HuH-7 (cell line): ENCODE data around the gene DTNA.

Source experiments
- DNase-seq: peaks from one replicate; pipeline ENCODE4 v3.0.0; 2011; ENCODE audit warnings: low spot score

Gene DTNA

GRCh38 chr18:34807106-34807796 is 97.2 kb downstream of the DTNA start:
- DNase-seq, result no peak

- no peak for DNase-seq
Observed at GRCh38 chr18:34808389-34808788, 98.3 kb downstream of the DTNA start.

GRCh38 chr18:34809451-34810072 is 99.5 kb downstream of the DTNA start:
- DNase-seq, result peak; percentile 19

GRCh38 chr18:34816183-34816582 is 106.1 kb downstream of the DTNA start:
- no peak for DNase-seq

GRCh38 chr18:34817636-34818035 is 107.5 kb downstream of the DTNA start:
- no peak for DNase-seq

- DNase-seq, result no peak
Observed at GRCh38 chr18:34818064-34818463, 108.0 kb downstream of the DTNA start.

- no peak for DNase-seq
Observed at GRCh38 chr18:34820360-34821065, 110.4 kb downstream of the DTNA start.

- no peak for DNase-seq
Observed at GRCh38 chr18:34821669-34822210, 111.6 kb downstream of the DTNA start.

- no peak for DNase-seq
Observed at GRCh38 chr18:34828093-34828492, 118.0 kb downstream of the DTNA start.

GRCh38 chr18:34834897-34835296 is 124.8 kb downstream of the DTNA start:
- DNase-seq, result no peak

GRCh38 chr18:34835466-34835865 is 125.4 kb downstream of the DTNA start:
- no peak for DNase-seq

- DNase-seq, result no peak
Observed at GRCh38 chr18:34837769-34838272, 127.7 kb downstream of the DTNA start.

- DNase-seq, result no peak
Observed at GRCh38 chr18:34838669-34839068, 128.6 kb downstream of the DTNA start.

GRCh38 chr18:34840256-34840826 is 130.2 kb downstream of the DTNA start:
- no peak for DNase-seq

GRCh38 chr18:34841891-34842290 is 131.8 kb downstream of the DTNA start:
- DNase-seq, result no peak

GRCh38 chr18:34844072-34844471 is 134.0 kb downstream of the DTNA start:
- DNase-seq, result no peak

- DNase-seq, result no peak
Observed at GRCh38 chr18:34844732-34845459, 134.8 kb downstream of the DTNA start.

GRCh38 chr18:34847408-34847807 is 137.3 kb downstream of the DTNA start:
- DNase-seq, result no peak

- DNase-seq, result no peak
Observed at GRCh38 chr18:34848156-34848555, 138.1 kb downstream of the DTNA start.

- DNase-seq, result no peak
Observed at GRCh38 chr18:34848695-34849094, 138.6 kb downstream of the DTNA start.

GRCh38 chr18:34857320-34857719 is 147.2 kb downstream of the DTNA start:
- DNase-seq, result no peak

GRCh38 chr18:34858188-34858587 is 148.1 kb downstream of the DTNA start:
- no peak for DNase-seq
